OCI-LY7 (cell line): ENCODE measurements around the gene DNAJC6.

Source experiments
- EZH2phosphoT487 ChIP-seq: fragments of 200-600 bp; sonication (generic); IDR thresholded peaks from 2 replicates; pipeline ENCODE4 v1.6.1; 2018; ENCODE audit warnings: low read depth, borderline replicate concordance, mild to moderate bottlenecking, mixed run types, antibody characterized with exemption, low read length, moderate library complexity, mixed read lengths
- TF ChIP-seq, protein P1 (sequence below): fragments of 200-600 bp; sonication (generic); conservative IDR thresholded peaks from 2 replicates; pipeline ENCODE4 v1.5.1; 2014; ENCODE audit warnings: mild to moderate bottlenecking, antibody characterized with exemption, low read length, moderate library complexity, mixed read lengths

DNA sequence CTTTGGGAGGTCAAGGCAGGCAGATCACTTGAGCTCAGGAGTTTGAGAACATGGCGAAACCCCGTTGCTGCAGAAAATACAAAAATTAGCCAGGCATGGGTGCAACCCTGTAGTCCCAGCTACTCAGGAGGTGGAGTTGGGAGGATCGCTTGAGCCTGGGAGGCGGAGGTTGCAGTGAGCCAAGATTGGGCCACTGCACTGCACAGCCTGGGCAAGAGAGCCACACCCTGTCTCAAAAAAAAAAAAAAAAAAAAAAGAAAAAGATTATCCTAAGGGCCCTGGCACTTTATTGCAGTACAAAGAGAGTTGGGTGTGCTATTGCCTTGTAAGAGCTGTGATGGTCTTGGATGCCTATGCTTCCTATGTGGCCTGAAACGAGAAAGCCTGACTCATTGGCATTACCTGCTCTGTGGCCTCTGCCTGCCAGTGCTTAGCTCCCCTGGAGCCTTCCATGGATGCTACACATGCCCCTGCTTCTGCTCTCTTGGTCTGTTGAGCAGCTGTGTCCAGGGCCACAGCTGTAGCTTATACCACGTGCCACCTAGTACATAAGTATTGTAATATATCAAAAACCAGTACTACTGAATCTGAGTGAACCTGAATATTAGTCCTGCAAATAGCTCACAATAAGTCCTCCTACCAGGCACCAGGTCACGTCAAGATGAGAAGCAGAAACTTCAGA, 45.8 kb downstream of the DNAJC6 start:
- TF ChIP-seq, protein P1, sequence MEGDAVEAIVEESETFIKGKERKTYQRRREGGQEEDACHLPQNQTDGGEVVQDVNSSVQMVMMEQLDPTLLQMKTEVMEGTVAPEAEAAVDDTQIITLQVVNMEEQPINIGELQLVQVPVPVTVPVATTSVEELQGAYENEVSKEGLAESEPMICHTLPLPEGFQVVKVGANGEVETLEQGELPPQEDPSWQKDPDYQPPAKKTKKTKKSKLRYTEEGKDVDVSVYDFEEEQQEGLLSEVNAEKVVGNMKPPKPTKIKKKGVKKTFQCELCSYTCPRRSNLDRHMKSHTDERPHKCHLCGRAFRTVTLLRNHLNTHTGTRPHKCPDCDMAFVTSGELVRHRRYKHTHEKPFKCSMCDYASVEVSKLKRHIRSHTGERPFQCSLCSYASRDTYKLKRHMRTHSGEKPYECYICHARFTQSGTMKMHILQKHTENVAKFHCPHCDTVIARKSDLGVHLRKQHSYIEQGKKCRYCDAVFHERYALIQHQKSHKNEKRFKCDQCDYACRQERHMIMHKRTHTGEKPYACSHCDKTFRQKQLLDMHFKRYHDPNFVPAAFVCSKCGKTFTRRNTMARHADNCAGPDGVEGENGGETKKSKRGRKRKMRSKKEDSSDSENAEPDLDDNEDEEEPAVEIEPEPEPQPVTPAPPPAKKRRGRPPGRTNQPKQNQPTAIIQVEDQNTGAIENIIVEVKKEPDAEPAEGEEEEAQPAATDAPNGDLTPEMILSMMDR: no peak
- TF ChIP-seq EZH2phosphoT487: no peak
